ENCODE results near the gene ATP1B3. TPM values are rescaled to one million over a fixed set of nuclear protein-coding genes. Genes with fewer than 3 reads are reported as not detected.
"Not testable (repeated sequence)": the region's sequence is repeated elsewhere in the genome, so short reads cannot be mapped to it uniquely, and the experiment has no call there.

ATP1B3 gene
- polyA plus RNA-seq, 1 donor from 2014 or later, result 131 TPM

DNA sequence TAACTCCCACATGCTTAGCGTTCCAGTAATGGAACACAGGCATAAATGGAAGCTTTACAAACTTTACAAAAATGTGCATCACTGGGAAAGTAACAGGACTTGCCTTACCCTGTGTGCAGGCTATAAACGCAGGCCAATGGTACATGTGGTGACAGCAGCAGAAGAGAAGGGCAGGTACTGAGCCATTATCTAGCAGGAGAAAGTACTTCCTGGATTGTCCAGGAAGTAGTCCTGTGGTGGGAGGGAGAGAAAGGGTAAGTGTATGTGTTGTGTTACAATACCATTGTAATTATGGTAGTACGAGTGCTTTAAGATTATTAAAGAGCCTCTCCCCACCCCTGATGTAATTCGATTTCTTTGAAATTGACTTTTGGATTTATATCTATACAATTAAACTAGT, 5.3 kb downstream of the ATP1B3 start:
- peaks cover 3% of the 10 kb centered on the region for H4K20me1 ChIP-seq (ENCODE audit: insufficient read depth)

GRCh38 chr3:141887051-141887450, 10.6 kb downstream of the ATP1B3 start:
- H3K4me3 ChIP-seq (ENCODE audit: low read length), result no peak overlapping the region
- no peaks in the 10 kb centered on the region for H3K9me3 ChIP-seq (ENCODE audit: low read length)
- no peaks in the 10 kb centered on the region for H3K9me2 ChIP-seq (ENCODE audit: insufficient read depth, low read length)
- TF ChIP-seq SMC3 (conservative IDR thresholded peaks at IDR 0.05; ENCODE audit: poor library complexity) (no peak), RAD21 (conservative IDR thresholded peaks at IDR 0.05) (no peak), EP300 (conservative IDR thresholded peaks at IDR 0.05; ENCODE audit: poor library complexity, severe bottlenecking) (no peak), TAF1 (IDR thresholded peaks at IDR 0.05; ENCODE audit: low read depth) (no peak), MXI1 (conservative IDR thresholded peaks at IDR 0.05; ENCODE audit: poor library complexity, severe bottlenecking) (no peak), POLR2AphosphoS5 (IDR thresholded peaks at IDR 0.05) (no peak), EZH2 (IDR thresholded peaks at IDR 0.05; ENCODE audit: borderline replicate concordance, insufficient read depth, low read length, poor library complexity, severe bottlenecking) (no peak)
- TF ChIP-seq, protein P1, sequence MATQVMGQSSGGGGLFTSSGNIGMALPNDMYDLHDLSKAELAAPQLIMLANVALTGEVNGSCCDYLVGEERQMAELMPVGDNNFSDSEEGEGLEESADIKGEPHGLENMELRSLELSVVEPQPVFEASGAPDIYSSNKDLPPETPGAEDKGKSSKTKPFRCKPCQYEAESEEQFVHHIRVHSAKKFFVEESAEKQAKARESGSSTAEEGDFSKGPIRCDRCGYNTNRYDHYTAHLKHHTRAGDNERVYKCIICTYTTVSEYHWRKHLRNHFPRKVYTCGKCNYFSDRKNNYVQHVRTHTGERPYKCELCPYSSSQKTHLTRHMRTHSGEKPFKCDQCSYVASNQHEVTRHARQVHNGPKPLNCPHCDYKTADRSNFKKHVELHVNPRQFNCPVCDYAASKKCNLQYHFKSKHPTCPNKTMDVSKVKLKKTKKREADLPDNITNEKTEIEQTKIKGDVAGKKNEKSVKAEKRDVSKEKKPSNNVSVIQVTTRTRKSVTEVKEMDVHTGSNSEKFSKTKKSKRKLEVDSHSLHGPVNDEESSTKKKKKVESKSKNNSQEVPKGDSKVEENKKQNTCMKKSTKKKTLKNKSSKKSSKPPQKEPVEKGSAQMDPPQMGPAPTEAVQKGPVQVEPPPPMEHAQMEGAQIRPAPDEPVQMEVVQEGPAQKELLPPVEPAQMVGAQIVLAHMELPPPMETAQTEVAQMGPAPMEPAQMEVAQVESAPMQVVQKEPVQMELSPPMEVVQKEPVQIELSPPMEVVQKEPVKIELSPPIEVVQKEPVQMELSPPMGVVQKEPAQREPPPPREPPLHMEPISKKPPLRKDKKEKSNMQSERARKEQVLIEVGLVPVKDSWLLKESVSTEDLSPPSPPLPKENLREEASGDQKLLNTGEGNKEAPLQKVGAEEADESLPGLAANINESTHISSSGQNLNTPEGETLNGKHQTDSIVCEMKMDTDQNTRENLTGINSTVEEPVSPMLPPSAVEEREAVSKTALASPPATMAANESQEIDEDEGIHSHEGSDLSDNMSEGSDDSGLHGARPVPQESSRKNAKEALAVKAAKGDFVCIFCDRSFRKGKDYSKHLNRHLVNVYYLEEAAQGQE (IDR thresholded peaks at IDR 0.05; ENCODE audit: borderline replicate concordance), result no peak
- TF ChIP-seq, protein P2, sequence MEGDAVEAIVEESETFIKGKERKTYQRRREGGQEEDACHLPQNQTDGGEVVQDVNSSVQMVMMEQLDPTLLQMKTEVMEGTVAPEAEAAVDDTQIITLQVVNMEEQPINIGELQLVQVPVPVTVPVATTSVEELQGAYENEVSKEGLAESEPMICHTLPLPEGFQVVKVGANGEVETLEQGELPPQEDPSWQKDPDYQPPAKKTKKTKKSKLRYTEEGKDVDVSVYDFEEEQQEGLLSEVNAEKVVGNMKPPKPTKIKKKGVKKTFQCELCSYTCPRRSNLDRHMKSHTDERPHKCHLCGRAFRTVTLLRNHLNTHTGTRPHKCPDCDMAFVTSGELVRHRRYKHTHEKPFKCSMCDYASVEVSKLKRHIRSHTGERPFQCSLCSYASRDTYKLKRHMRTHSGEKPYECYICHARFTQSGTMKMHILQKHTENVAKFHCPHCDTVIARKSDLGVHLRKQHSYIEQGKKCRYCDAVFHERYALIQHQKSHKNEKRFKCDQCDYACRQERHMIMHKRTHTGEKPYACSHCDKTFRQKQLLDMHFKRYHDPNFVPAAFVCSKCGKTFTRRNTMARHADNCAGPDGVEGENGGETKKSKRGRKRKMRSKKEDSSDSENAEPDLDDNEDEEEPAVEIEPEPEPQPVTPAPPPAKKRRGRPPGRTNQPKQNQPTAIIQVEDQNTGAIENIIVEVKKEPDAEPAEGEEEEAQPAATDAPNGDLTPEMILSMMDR (IDR thresholded peaks at IDR 0.05; ENCODE audit: poor library complexity, severe bottlenecking), result no peak
- no peak overlapping the region for H2AFZ ChIP-seq (ENCODE audit: low read depth, low read length)
- no peak overlapping the region for H3K27ac ChIP-seq (ENCODE audit: low read length)
- no peaks in the 10 kb centered on the region for H4K20me1 ChIP-seq (ENCODE audit: insufficient read depth)
- H3K27me3 ChIP-seq (ENCODE audit: insufficient read depth, low read depth, low read length), result no peaks in the 10 kb centered on the region
- no peaks in the 10 kb centered on the region for H3F3A ChIP-seq (ENCODE audit: insufficient read depth, low read length, poor library complexity, severe bottlenecking)
- no peak overlapping the region for H3K9ac ChIP-seq (ENCODE audit: low read length)
- peaks cover 67% of the 10 kb centered on the region for H3K79me2 ChIP-seq (replicated peaks; ENCODE audit: insufficient read depth, low read length)
- H3K36me3 ChIP-seq (ENCODE audit: insufficient read depth, low read length), result no peaks in the 10 kb centered on the region
- no peak overlapping the region for H3K4me2 ChIP-seq (ENCODE audit: low read length)

More for the DNA sequence above, 5.3 kb downstream of the ATP1B3 start:
- Histone ChIP-seq H3K27ac (ENCODE audit: low read length) (no peak overlapping the region), H2AFZ (ENCODE audit: low read depth, low read length) (no peak overlapping the region), H3K9me3 (ENCODE audit: low read length) (no peaks in the 10 kb centered on the region), H3K9me2 (ENCODE audit: insufficient read depth, low read length) (no peaks in the 10 kb centered on the region), H3K4me2 (ENCODE audit: low read length) (no peak overlapping the region), H3K4me3 (ENCODE audit: low read length) (peak overlapping the region; percentile 9), H3K27me3 (ENCODE audit: insufficient read depth, low read depth, low read length) (no peaks in the 10 kb centered on the region), H3K36me3 (ENCODE audit: insufficient read depth, low read length) (no peaks in the 10 kb centered on the region), H3F3A (ENCODE audit: insufficient read depth, low read length, poor library complexity, severe bottlenecking) (no peaks in the 10 kb centered on the region), H3K79me2 (replicated peaks; ENCODE audit: insufficient read depth, low read length) (peaks cover 82% of the 10 kb centered on the region), H3K9ac (ENCODE audit: low read length) (no peak overlapping the region)
- no peak for TF ChIP-seq EZH2 (IDR thresholded peaks at IDR 0.05; ENCODE audit: borderline replicate concordance, insufficient read depth, low read length, poor library complexity, severe bottlenecking)
- TF ChIP-seq POLR2AphosphoS5 (IDR thresholded peaks at IDR 0.05), result no peak
- TF ChIP-seq, protein P1 (IDR thresholded peaks at IDR 0.05; ENCODE audit: borderline replicate concordance), result no peak
- no peak for TF ChIP-seq RAD21 (conservative IDR thresholded peaks at IDR 0.05)
- TF ChIP-seq EP300 (conservative IDR thresholded peaks at IDR 0.05; ENCODE audit: poor library complexity, severe bottlenecking), result no peak
- TF ChIP-seq, protein P2 (IDR thresholded peaks at IDR 0.05; ENCODE audit: poor library complexity, severe bottlenecking), result no peak
- no peak for TF ChIP-seq MXI1 (conservative IDR thresholded peaks at IDR 0.05; ENCODE audit: poor library complexity, severe bottlenecking)
- no peak for TF ChIP-seq TAF1 (IDR thresholded peaks at IDR 0.05; ENCODE audit: low read depth)
- no peak for TF ChIP-seq SMC3 (conservative IDR thresholded peaks at IDR 0.05; ENCODE audit: poor library complexity)

- H3K36me3 ChIP-seq (ENCODE audit: insufficient read depth, low read length); H3K9me3 ChIP-seq (ENCODE audit: low read length); H3K27ac ChIP-seq (ENCODE audit: low read length); H3K4me3 ChIP-seq (ENCODE audit: low read length); H3F3A ChIP-seq (ENCODE audit: insufficient read depth, low read length, poor library complexity, severe bottlenecking); H2AFZ ChIP-seq (ENCODE audit: low read depth, low read length); H3K9ac ChIP-seq (ENCODE audit: low read length); H3K9me2 ChIP-seq (ENCODE audit: insufficient read depth, low read length); H3K27me3 ChIP-seq (ENCODE audit: insufficient read depth, low read depth, low read length); H3K4me2 ChIP-seq (ENCODE audit: low read length); H4K20me1 ChIP-seq (ENCODE audit: insufficient read depth): not testable (repeated sequence)
- H3K79me2 ChIP-seq (replicated peaks; ENCODE audit: insufficient read depth, low read length), result peaks cover 63% of the 10 kb centered on the region
Measured at GRCh38 chr3:141888548-141888947, 12.1 kb downstream of the ATP1B3 start.

All from neural cell (in vitro differentiated cells).